ENCODE data around the gene NLK.
"Not testable (repeated sequence)": the region's sequence is repeated elsewhere in the genome, so short reads cannot be mapped to it uniquely, and the experiment has no call there.

NLK gene

DNA sequence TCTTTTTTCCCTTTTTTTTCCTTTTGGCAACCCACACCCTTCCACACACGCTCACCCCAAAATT lies at the start of gene NLK:
Gene NLK (plus strand): TSS at position 21 of the 64 bp plus-strand sequence. CDS start 197 bp downstream, outside the sequence.
- DNase-seq (ENCODE audit: low read depth): no peak

DNA sequence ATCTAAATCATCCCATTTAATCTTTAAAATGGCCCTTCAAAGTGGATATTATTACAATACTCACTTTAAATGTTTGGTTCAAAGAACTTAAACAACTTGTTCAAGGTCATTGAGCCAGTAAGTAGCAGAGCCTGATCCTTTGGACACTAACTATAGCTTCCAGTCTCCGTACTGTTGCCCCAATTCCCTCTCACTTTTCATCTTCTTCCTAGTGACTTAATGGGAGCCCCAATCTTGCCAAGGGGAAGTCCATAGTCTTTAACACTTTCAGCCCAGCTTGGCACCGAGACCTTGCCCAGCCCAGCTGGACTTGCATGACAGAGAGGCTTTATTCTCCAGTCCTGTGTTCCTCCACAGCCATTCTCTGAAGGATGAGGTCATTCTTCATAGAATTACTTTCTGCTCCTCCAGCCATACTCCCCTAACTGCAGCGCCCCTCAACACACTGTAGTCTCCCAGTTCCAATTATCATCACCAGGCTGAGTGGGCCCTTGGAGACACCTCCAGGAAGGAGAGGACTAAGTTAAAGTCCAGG lies 49.2 kb upstream of the NLK start:
- no peak for DNase-seq (ENCODE audit: low read depth)

DNA sequence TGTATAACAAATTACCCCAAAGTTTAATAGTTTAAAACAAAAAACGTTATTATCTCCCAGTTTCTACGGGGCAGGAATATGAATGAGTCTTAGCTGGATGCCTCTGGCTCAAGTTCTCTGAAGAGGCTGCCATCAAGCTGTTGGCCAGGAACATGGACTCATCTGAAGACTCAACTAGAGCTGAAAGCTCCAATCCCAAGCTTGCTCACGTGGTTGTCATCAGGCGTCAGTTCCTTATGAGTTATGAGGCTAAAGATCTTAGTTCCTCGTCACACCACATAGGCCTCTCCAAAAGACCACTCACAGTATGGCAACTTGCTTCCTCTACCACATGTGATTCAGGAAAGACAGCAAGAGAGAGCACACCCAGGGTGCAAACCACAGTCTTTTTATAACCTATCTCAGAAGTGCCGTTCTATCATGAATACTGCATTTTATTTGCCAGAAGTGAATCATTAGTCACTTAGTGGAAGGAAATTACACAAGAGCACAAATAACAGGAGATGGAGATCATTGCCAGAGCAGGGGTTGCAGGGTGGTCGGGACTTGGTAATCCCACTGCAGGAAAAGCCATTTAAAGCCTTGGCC lies 48.7 kb upstream of the NLK start:
- DNase-seq (ENCODE audit: low read depth): no peak

DNA sequence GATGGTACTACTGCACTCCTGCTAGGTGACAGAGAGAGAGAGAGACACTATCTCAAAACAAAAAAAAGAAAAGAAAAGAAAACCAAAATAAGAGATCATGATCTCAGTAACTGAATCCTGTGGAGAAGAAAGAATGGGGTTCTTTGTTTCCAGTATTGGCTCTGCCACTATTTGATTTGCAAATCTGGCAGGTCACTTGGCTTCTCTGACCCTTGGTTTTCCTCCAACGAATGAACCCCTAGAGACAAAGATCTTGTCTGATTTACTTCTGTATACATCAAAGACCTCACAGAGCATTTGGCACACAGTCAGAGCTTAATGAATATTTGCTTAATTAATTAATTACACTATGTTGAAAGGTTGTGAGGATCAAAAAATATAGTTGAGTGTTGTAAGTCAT lies 47.9 kb upstream of the NLK start:
- no peak for DNase-seq (ENCODE audit: low read depth)

DNA sequence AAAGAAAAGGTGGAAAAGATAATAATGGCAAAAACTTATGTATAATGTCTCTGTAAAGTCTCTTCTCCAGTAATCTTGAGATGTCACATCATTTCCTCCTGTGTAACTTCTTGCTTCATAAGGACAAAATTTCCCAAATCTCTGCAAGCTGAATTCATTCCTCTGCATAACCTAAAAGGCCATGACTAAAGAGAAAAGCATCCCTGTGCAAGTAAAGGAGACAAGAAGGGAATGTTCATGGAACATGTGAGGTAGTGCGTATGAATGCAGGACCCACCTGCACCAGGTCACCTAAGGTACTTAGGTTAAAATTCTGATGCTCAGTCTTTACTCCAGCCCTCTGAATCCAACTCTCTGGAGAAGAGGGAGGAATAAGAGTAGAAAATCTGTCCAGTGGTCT lies 46.9 kb upstream of the NLK start:
- DNase-seq (ENCODE audit: low read depth): no peak

DNA sequence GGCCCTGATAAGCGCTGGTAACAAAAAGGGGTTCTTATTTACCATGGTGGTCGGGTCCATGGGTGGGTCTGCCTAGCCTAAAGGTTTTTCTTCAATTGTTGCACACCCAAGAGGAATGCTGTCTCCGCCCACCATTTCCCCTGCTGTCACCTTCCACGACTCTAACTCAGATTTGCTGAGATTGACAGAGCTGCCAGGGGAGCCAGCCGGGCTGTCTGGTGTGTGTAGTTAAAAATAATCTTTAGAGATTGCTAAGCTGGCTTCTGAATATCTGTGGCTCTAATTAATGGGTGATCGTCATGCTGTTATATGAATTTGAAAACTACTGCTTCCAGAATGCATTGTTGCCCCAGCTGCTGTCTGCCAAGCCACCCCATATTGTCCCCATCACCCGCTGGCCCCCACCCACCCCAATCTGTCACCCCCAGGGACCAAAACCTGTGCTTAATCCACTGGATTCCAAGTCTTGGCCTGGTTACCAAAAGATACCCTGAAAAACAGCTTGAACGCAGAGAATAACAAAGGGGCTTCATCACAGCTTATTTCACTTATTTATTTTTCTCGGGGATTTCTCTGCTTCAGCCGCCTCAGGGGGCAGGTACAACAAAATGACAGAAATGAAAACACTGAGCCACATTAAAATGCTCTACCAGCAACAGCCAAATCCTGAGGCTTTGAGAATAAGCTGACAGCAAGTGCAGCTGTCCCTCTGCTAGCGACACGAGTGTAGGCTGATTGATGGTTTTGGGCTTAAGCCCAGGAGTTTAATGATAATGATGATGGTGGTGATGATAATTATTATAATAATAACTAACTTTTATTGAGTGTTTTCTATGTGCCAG lies 46.1 kb upstream of the NLK start:
- DNase-seq (ENCODE audit: low read depth): no peak

DNA sequence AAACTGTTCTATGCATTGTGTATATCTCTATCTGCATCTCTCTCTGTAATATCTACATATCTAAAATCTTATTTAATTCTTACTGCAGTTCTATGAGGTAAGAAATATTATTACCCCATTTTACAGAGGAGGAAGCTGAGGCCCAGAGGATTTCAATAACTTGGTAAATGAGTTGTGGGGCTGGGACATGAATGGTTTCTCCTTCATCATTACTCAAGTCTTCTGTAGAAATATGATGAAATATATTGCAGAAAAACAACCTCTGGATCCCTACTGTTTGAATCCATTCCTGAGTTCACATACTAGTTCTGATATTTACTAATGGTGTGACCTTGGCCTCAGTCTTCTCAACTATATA lies 45.5 kb upstream of the NLK start:
- no peak for DNase-seq (ENCODE audit: low read depth)

DNA sequence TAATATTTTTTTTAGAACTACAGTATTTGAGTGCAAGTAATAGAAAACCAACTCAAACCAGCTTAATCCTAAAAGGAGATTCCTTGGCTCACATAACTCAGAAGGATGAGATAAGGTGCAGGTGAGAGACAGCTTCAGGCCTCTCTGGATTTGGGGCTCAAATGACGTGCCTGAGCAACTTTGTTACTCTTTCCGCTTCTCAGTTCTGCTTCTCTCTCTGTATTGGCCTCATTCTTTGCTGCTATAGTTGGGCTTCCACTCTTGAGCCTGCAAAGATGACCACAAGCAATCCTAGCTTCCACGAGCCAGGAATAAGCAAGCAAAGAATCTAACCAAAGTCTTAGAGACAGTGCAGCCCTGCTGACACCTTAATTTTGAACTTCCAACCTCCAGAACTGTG lies 45.0 kb upstream of the NLK start:
- DNase-seq (ENCODE audit: low read depth): no peak

DNA sequence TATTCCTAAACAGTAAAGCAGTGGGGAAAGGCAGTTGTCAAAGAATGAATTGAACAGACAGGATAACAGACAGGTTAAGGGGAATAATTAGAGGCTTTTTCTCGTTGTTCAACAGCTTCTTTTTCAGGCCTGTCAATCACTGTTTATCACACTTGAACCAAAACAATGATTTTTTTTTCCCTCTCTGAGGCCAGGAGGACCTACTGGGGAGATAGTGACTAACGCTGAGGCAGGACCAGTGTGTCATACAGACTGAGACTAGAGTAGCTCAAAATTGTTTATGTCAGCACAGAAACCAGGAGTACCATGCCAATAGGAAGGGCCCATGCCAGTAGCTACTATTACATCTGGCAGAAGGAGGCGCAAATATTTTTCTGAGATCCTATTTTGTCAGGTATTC lies 41.3 kb upstream of the NLK start:
- no peak for DNase-seq (ENCODE audit: low read depth)

DNA sequence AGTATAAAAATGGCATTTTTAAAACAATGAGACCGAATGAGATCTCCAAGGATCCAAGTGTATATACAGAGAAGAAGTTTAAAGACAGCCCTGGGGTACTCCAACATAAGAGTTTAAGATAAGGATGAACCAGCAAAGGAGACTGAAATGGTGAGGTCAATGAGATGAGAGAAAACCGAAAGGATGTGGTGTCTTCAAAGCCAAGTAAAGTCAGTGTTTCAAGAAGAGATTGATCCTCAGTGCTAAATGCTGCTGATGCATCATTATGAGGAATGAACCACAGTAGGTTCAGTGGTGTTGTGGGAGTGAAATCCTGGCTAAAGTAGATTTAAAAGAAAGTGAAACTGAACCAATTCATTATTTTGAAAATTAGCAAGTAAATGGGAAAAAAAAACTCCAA lies 38.1 kb upstream of the NLK start:
- DNase-seq (ENCODE audit: low read depth): no peak

DNA sequence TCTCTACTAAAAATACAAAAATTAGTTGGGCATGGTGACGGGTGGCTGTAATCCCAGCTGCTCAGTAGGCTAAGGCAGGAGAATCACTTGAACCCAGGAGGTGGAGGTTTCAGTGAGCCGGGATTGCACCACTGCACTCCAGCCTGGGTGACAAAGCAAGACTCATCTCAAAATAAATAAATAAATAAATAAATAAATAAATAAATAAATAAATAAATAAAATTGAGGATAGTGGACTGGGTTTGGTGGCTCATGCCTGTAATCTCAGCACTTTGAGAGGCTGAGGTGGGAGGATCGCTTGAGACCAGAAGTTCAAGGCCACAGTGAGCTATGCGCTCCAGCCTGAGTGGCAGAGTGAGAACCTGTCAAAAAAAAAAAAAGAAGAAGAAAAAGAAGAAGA lies 34.6 kb upstream of the NLK start:
- DNase-seq (ENCODE audit: low read depth): not testable (repeated sequence)

DNA sequence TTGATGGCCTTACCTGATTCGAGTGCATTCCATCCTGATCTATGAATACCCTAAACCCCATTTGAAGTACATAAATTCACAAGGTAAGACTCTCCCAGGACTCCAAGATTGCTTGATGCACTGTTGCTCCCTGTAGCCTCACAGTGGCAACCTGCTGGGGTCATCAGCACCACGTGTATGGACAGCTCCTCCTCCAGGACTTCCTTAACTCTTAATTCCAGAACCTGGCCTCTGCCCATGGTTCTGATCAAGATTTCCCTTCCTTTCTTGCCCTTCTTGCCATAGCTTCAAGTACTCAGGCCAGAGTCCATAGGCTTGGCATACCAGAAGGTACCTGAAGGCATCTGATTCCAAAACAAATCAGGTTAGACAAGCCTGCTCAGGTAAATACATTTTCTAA lies 34.0 kb upstream of the NLK start:
- no peak for DNase-seq (ENCODE audit: low read depth)

DNA sequence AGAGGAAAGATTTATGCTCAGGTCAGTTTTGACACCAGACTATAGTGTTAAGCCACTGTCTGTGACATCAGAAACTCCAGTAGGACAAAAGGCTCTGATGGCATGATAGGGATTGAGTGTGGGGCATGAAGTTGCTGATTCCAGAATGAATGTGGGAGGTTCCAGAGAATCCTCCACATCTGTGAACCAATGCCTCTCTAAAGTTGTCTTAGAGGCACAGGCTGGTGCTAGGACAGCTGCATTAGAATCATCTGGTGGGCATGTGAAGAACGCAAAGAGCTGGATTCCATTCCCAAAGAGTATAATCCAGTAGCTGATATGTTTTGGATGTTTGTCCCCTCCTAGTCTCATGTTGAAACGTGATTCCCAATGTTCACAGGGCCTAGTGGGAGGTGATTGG lies 32.1 kb upstream of the NLK start:
- DNase-seq (ENCODE audit: low read depth): no peak

DNA sequence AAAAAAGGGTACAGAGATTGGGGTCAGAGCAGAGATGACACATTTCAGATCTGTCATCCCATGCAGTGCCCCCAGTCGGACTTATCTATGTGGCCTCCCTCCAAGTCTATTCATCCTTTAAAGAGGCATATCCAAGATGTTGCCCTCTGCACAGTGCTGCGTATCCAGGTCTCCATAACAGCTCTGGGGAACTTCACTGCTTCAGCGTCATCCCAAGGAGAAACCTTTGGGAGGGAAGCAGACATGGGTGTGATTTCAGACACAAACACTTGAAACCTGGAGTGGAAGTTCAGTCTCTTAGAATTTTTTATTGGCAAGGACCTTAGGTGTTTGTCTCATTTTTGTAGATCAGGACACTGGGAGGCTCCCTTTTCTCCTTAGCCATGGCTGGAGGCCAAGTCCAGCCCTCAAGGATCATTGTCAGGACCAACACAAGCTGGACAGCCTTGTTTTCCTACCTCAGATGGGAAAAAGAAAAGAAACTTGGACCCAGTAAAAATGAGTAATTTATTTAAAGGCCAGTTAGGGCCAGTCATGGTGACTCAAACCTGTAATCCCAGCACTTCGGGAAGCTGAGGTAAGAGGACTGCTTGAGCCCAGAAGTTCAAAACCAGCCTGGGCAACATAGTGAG lies 23.9 kb upstream of the NLK start:
- DNase-seq (ENCODE audit: low read depth): no peak

DNA sequence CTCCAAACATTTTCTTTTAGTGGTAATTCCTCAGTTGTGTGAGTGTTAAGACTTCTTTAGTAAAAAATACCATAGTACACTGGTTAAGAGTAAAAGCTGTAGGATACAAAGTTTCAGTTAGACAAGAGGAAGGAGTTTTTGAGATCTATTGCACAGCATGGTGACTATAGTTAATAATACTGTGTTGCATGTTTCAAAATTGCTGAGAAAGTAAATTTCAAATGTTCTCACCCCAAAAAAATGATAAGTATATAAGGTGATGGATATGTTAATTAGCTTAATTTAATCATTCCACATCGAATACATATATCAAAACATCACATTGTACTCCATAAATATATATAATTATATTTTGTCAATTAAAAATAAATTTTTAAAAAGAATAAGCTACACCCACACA lies 22.0 kb upstream of the NLK start:
- no peak for DNase-seq (ENCODE audit: low read depth)

DNA sequence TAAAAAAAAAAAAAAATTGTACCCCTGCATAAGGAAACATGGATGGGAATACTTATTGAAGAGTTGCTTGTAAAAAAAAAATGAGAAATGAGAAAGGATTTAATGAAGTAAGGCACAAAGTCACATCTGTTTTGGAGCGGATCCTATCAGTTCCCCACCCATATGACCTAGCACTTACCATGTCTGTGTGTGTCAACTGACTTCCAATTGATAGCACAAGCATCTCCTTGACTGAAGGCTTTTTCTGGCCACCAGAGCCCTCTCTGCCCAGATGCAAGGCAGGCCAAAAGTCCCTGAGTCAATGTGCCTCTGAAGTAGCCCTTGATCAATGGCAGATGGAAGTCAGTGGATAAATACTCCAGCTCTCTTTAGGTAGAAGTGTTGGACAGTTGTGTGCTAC lies 13.4 kb upstream of the NLK start:
- no peak for DNase-seq (ENCODE audit: low read depth)

DNA sequence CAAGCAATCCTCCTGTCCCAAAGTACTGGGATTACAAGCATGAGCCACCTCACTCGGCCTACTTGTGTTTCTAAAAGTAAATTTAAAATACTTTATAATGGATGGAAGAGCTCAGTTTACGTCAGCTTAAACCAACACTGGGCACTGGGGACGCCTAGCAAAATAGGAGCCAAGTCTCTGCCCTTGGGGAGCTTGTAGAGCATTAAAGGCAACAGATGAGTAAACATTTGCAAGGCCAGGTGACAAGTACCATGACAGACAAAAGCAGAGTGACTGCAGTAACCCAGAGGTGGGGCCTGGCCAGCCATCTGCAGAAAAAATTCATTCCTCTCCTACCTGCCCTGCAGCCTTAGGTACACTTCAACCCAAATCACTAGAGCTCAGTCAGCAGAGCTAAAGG lies 12.1 kb upstream of the NLK start:
- no peak for DNase-seq (ENCODE audit: low read depth)

DNA sequence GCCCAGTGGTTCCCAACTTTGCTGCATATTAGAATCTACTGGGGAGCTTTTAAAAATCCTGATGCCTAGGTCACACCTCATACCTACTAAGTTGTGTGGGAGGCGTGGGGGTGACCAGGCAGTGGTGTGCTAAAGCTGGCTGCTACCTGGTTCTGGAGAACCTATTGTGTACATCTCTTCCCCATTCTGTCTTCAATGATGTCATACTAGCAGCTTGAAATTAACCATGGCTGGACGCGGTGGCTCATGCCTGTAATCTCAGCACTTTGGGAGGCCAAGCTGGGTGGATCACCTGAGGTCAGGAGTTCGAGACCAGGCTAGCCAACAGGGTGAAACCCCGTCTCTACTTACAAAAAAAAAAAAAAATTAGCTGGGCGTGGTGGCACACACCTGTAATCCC lies 11.3 kb upstream of the NLK start:
- DNase-seq (ENCODE audit: low read depth): no peak

DNA sequence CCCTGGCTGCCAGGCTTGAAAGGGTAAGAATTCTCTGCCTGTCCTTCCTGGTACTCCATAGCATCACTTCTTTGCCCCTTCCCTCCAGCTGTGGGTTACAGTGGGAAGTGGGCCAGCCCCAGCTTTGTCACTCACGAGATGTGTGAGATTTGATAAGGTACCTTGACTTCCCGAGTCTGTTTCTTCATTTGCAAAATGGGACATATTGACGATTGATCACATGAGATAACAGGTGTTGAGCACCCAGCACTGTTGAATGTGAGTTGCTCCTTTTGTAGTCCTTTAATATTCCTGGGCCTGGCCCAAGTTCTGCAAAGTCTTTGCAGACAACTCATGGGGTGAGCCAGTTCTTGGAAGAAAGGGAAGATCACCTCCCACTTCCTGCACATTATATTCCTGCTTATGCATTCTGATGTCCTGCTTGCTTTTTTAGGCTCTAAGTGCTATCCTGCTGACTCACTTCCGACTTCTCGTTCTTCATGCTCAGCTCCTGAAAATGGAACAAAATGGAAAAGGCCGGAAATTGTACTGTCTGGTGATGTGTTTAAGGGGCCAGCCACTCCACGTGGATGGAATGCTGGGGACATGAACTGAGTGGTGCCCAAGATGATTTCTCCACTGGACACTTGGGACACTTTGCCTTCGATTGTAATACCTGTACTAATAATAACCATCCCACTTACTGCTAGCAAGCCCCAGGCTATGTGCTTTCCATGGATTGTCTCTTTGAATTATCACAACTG lies 8.3 kb upstream of the NLK start:
- no peak for DNase-seq (ENCODE audit: low read depth)

DNA sequence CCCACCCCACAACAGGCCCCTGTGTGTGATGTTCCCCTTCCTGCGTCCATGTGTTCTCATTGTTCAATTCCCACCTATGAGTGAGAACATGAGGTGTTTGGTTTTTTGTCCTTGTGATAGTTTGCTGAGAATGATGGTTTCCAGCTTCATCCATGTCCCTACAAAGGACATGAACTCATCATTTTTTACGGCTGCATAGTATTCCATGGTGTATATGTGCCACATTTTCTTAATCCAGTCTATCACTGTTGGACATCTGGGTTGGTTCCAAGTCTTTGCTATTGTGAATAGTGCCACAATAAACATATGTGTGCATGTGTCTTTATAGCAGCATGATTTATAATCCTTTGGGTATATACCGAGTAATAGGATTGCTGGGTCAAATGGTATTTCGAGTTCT lies 7.0 kb upstream of the NLK start:
- DNase-seq (ENCODE audit: low read depth): not testable (repeated sequence)

DNA sequence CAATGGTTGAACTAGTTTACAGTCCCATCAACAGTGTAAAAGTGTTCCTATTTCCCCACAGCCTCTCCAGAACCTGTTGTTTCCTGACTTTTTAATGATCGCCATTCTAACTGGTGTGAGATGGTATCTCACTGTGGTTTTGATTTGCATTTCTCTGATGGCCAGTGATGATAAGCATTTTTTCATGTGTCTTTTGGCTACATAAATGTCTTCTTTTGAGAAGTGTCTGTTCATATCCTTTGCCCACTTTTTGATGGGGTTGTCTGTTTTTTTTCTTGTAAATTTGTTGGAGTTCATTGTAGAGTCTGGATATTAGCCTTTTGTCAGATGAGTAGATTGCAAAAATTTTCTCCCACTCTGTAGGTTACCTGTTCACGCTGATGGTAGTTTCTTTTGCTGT lies 6.6 kb upstream of the NLK start:
- DNase-seq (ENCODE audit: low read depth): not testable (repeated sequence)

DNA sequence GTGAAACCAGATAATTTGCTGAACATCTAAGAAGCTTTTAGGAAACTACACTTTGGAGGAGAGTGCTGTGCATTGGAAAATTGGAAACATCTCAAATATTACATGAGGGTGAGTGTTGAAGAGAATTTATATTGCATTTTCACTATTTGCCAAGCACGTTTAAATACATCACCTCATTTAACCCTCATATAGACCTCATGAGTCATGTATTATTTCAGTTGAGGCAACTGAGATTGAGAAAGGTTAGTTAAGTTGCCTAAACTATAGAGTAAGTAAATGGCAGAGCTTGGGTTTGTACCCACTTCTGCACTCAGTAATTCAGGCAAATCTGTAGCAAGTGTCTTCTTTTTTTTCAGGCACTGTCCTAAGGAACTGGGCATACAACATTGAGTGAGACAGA lies 3.7 kb upstream of the NLK start:
- DNase-seq (ENCODE audit: low read depth): no peak

DNA sequence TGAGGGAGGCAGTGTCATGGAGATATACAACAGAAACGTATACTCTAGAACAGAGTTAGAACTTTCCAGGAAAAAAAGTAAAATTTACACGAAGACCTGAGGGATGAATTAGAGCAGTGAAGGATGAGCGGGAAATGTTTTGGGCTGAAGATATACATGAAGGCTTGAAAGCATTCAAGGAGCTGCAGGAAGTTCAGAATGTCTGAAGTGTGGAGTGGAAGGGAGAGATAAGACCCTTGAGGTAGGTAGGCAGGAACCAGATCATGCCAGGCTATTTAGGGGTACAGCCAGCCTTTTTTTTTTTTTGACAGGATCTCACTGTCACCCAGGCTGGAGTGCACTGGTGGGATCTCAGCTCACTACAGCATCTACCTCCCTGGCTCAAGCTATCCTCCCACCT lies 3.2 kb upstream of the NLK start:
- DNase-seq (ENCODE audit: low read depth): no peak
